Ovary (tissue), 3 donors: ENCODE data around the gene JAG1.

ENCODE experiments used
- CTCF ChIP-seq, 3 donors: fragments of 450-650 bp in 2 of 3; fragments of 200-600 bp in 1 of 3; IDR thresholded peaks; one replicate each; pipeline versions ENCODE4 v1.5.1 to v1.8.0; 2016 to 2022; ENCODE audit warnings: antibody characterized with exemption in 3 of 3, mild to moderate bottlenecking in 1 of 3
- EP300 ChIP-seq: sonication (generic); formaldehyde crosslinking; IDR thresholded peaks from one replicate; pipeline ENCODE4 v1.6.1; 2017; ENCODE audit warnings: antibody characterized with exemption
- POLR2A ChIP-seq: fragments of 450-650 bp; IDR thresholded peaks from one replicate; pipeline ENCODE4 v1.6.1; 2017; ENCODE audit warnings: antibody characterized with exemption, mild to moderate bottlenecking, moderate library complexity
- donor health status: DM: no; HTN: no; CAD: no.

DNA sequence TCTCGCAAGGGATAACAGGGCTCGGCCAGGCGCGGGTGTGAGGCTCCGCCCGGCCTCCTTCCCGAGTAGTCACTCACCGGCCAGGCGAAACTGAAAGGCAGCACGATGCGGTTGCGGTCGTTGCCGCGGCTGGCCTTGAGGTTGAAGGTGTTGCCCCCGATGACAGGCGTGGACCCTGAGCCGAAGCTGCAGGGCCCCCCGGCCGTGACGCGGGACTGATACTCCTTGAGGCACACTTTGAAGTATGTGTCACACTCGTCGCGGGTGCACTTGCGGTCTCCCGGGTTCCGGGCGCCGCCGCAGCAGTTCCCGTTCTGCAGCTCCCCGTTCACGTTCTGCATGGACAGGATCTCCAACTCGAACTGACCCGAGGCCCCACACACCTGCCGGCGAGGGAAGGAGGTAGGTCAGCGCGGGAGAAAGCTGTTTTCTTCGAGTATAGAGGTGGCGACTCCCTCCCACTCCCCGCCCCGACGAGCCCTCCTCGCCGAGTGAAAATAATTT, 1.1 kb downstream of the JAG1 start:
- TF ChIP-seq POLR2A (no peak), CTCF (IDR thresholded peaks at IDR 0.05) (no peak), EP300 (no peak)
